ENCODE results near the gene TFPI. TPM values are rescaled to one million over a fixed set of nuclear protein-coding genes. Genes with fewer than 3 reads are reported as not detected.

The TFPI gene
- total RNA-seq, 3 donors from 2014 or later = 16.3 to 46.7 (median 31.5) TPM

GRCh38 chr2:187493877-187494568 is 60.2 kb downstream of the TFPI start:
- Histone ChIP-seq H3K4me1 (ENCODE audit: low read depth) (no peaks in the 10 kb centered on the region), H3K36me3 (ENCODE audit: low read depth) (no peaks in the 10 kb centered on the region), H3K9me3 (no peaks in the 10 kb centered on the region), H3K4me3 (no peak overlapping the region)
- ATAC-seq (no peak), DNase-seq (no peak)
- intact Hi-C loops (cut with DNase I, micrococcal nuclease) = loop anchor here in 1 of 2 donors (10.0 kb wide), 1 partner anchor 351 kb away; no protein-coding TSS in a partner anchor
- TF ChIP-seq CTCF (IDR thresholded peaks at IDR 0.05) = no peak

GRCh38 chr2:187493180-187493579 is 61.1 kb downstream of the TFPI start:
- H3K36me3 ChIP-seq (ENCODE audit: low read depth) = no peaks in the 10 kb centered on the region
- no peak for DNase-seq
- intact Hi-C loops (cut with DNase I, micrococcal nuclease) = loop anchor here in 1 of 2 donors (10.0 kb wide), 1 partner anchor 352 kb away; no protein-coding TSS in a partner anchor
- no peak for TF ChIP-seq CTCF (IDR thresholded peaks at IDR 0.05)
- no peak overlapping the region for H3K4me3 ChIP-seq
- no peaks in the 10 kb centered on the region for H3K4me1 ChIP-seq (ENCODE audit: low read depth)
- H3K9me3 ChIP-seq = no peaks in the 10 kb centered on the region
- no peak for ATAC-seq

- no peaks in the 10 kb centered on the region for H3K36me3 ChIP-seq (ENCODE audit: low read depth)
- no peak for TF ChIP-seq CTCF (IDR thresholded peaks at IDR 0.05)
- DNase-seq (no peak), ATAC-seq (no peak)
- intact Hi-C loops (cut with DNase I, micrococcal nuclease) = no loop called here
- H3K9me3 ChIP-seq = no peaks in the 10 kb centered on the region
- H3K4me1 ChIP-seq (ENCODE audit: low read depth) = no peaks in the 10 kb centered on the region
- no peak overlapping the region for H3K4me3 ChIP-seq
These were observed 68.0 kb downstream of the TFPI start for GRCh38 chr2:187486241-187486640.

- intact Hi-C loops (cut with DNase I, micrococcal nuclease) = no loop called here
These were observed 68.7 kb downstream of the TFPI start for GRCh38 chr2:187485523-187485922.

GRCh38 chr2:187483537-187483936 is 70.7 kb downstream of the TFPI start:
- no peak for DNase-seq

More at GRCh38 chr2:187485523-187485922, 68.7 kb downstream of the TFPI start:
- TF ChIP-seq CTCF (IDR thresholded peaks at IDR 0.05) = no peak
- Histone ChIP-seq H3K4me1 (ENCODE audit: low read depth) (no peaks in the 10 kb centered on the region), H3K4me3 (no peak overlapping the region), H3K36me3 (ENCODE audit: low read depth) (no peaks in the 10 kb centered on the region), H3K9me3 (no peaks in the 10 kb centered on the region)
- DNase-seq = no peak
- ATAC-seq = no peak

More at GRCh38 chr2:187483537-187483936, 70.7 kb downstream of the TFPI start:
- Histone ChIP-seq H3K36me3 (ENCODE audit: low read depth) (no peaks in the 10 kb centered on the region), H3K4me1 (ENCODE audit: low read depth) (no peaks in the 10 kb centered on the region), H3K4me3 (no peak overlapping the region), H3K9me3 (no peaks in the 10 kb centered on the region)
- no peak for ATAC-seq
- no peak for TF ChIP-seq CTCF (IDR thresholded peaks at IDR 0.05)
- intact Hi-C loops (cut with DNase I, micrococcal nuclease) = no loop called here

All from mucosa of descending colon (tissue), 3 donors.